HG03442 (cell line): Measurements from ENCODE around the gene NACA2.
"Not testable (repeated sequence)": the region's sequence is repeated elsewhere in the genome, so short reads cannot be mapped to it uniquely, and the experiment has no call there.

Experiments
- ATAC-seq: cut with Tn5 transposase; IDR thresholded peaks from one replicate; pipeline ENCODE4 v1.9.1; 2021; ENCODE audit warnings: mild to moderate bottlenecking, moderate library complexity; ENCODE audit not compliant: unreplicated experiment

Gene NACA2

GRCh38 chr17:61554209-61554608 lies 36.8 kb downstream of the NACA2 start:
- ATAC-seq = no peak

- not testable (repeated sequence) for ATAC-seq
Measured at GRCh38 chr17:61552560-61552959, 38.5 kb downstream of the NACA2 start.

- no peak for ATAC-seq
Measured at GRCh38 chr17:61551255-61551742, 39.7 kb downstream of the NACA2 start.

GRCh38 chr17:61547113-61547512 lies 43.9 kb downstream of the NACA2 start:
- ATAC-seq = no peak

- no peak for ATAC-seq
Measured at GRCh38 chr17:61545335-61545938, 45.6 kb downstream of the NACA2 start.

GRCh38 chr17:61543786-61544415 lies 47.1 kb downstream of the NACA2 start:
- ATAC-seq = no peak

- ATAC-seq = no peak
Measured at GRCh38 chr17:61542027-61542426, 49.0 kb downstream of the NACA2 start.

GRCh38 chr17:61540874-61541273 lies 50.1 kb downstream of the NACA2 start:
- no peak for ATAC-seq
